Measurements from ENCODE around the gene ADPRH. TPM values are rescaled to one million over a fixed set of nuclear protein-coding genes. Genes with fewer than 3 reads are reported as not detected.
A peak's percentile ranks its signal among the peaks of the same experiment; 100 is the strongest.

The ADPRH gene
- total RNA-seq, 1 experiment from 2014 or later, result 0.06 TPM

- H3K27ac ChIP-seq, result no peak overlapping the region
- H3K4me1 ChIP-seq, result no peaks in the 10 kb centered on the region
- DNase-seq, result no peak
- no peak overlapping the region for H3K4me3 ChIP-seq
- H3K9me3 ChIP-seq (replicated peaks), result no peaks in the 10 kb centered on the region
- H3K27me3 ChIP-seq, result no peaks in the 10 kb centered on the region
- H3K36me3 ChIP-seq, result no peaks in the 10 kb centered on the region
Observed at GRCh38 chr3:119624002-119624720, 44.9 kb downstream of the ADPRH start.

- Histone ChIP-seq H3K9me3 (replicated peaks) (no peaks in the 10 kb centered on the region), H3K27ac (no peak overlapping the region), H3K36me3 (no peaks in the 10 kb centered on the region), H3K4me1 (peaks cover 2% of the 10 kb centered on the region; the same call in 1 of the 2 replicates), H3K4me3 (no peak overlapping the region), H3K27me3 (no peaks in the 10 kb centered on the region)
- DNase-seq, result no peak
Observed at GRCh38 chr3:119625451-119626153, 46.3 kb downstream of the ADPRH start.

GRCh38 chr3:119626196-119626595 is 46.9 kb downstream of the ADPRH start:
- Histone ChIP-seq H3K27ac (no peak overlapping the region), H3K4me1 (peaks cover 5% of the 10 kb centered on the region; the same call in 1 of the 2 replicates), H3K4me3 (no peak overlapping the region), H3K9me3 (replicated peaks) (no peaks in the 10 kb centered on the region), H3K36me3 (no peaks in the 10 kb centered on the region), H3K27me3 (no peaks in the 10 kb centered on the region)
- DNase-seq, result no peak

GRCh38 chr3:119627461-119627860 is 48.2 kb downstream of the ADPRH start:
- no peak for DNase-seq
- no peak overlapping the region for H3K27ac ChIP-seq
- H3K36me3 ChIP-seq, result no peaks in the 10 kb centered on the region
- no peak overlapping the region for H3K4me3 ChIP-seq
- no peaks in the 10 kb centered on the region for H3K27me3 ChIP-seq
- H3K9me3 ChIP-seq (replicated peaks), result no peaks in the 10 kb centered on the region
- peaks cover 7% of the 10 kb centered on the region; the same call in 1 of the 2 replicates for H3K4me1 ChIP-seq

GRCh38 chr3:119628390-119628789 is 49.1 kb downstream of the ADPRH start:
- H3K27ac ChIP-seq, result no peak overlapping the region
- H3K36me3 ChIP-seq, result no peaks in the 10 kb centered on the region
- H3K4me1 ChIP-seq, result peaks cover 7% of the 10 kb centered on the region; the same call in 1 of the 2 replicates
- H3K4me3 ChIP-seq, result no peak overlapping the region
- no peaks in the 10 kb centered on the region for H3K27me3 ChIP-seq
- H3K9me3 ChIP-seq (replicated peaks), result no peaks in the 10 kb centered on the region
- no peak for DNase-seq

- peaks cover 7% of the 10 kb centered on the region; the same call in 1 of the 2 replicates for H3K4me1 ChIP-seq
- no peaks in the 10 kb centered on the region for H3K36me3 ChIP-seq
- no peak overlapping the region for H3K4me3 ChIP-seq
- no peak overlapping the region for H3K27ac ChIP-seq
- no peaks in the 10 kb centered on the region for H3K9me3 ChIP-seq (replicated peaks)
- DNase-seq, result no peak
- no peaks in the 10 kb centered on the region for H3K27me3 ChIP-seq
Observed at GRCh38 chr3:119628816-119629445, 49.6 kb downstream of the ADPRH start.

- Histone ChIP-seq H3K27ac (no peak overlapping the region), H3K36me3 (no peaks in the 10 kb centered on the region), H3K4me1 (peaks cover 7% of the 10 kb centered on the region; the same call in 1 of the 2 replicates), H3K4me3 (no peak overlapping the region), H3K9me3 (replicated peaks) (no peaks in the 10 kb centered on the region), H3K27me3 (no peaks in the 10 kb centered on the region)
- no peak for DNase-seq
Observed at GRCh38 chr3:119630128-119630879, 51.0 kb downstream of the ADPRH start.

GRCh38 chr3:119630880-119631329 is 51.6 kb downstream of the ADPRH start:
- Histone ChIP-seq H3K4me3 (no peak overlapping the region), H3K27ac (no peak overlapping the region), H3K36me3 (no peaks in the 10 kb centered on the region), H3K9me3 (replicated peaks) (no peaks in the 10 kb centered on the region), H3K4me1 (peaks cover 7% of the 10 kb centered on the region; the same call in 1 of the 2 replicates), H3K27me3 (no peaks in the 10 kb centered on the region)
- no peak for DNase-seq

- H3K4me3 ChIP-seq, result no peak overlapping the region
- H3K4me1 ChIP-seq, result peaks cover 7% of the 10 kb centered on the region; the same call in 1 of the 2 replicates
- H3K27me3 ChIP-seq, result no peaks in the 10 kb centered on the region
- no peaks in the 10 kb centered on the region for H3K36me3 ChIP-seq
- DNase-seq, result no peak
- no peaks in the 10 kb centered on the region for H3K9me3 ChIP-seq (replicated peaks)
- no peak overlapping the region for H3K27ac ChIP-seq
Observed at GRCh38 chr3:119631516-119631915, 52.2 kb downstream of the ADPRH start.

- H3K27ac ChIP-seq, result no peak overlapping the region
- H3K4me1 ChIP-seq, result peaks cover 7% of the 10 kb centered on the region; the same call in 1 of the 2 replicates
- no peaks in the 10 kb centered on the region for H3K27me3 ChIP-seq
- no peak overlapping the region for H3K4me3 ChIP-seq
- no peaks in the 10 kb centered on the region for H3K9me3 ChIP-seq (replicated peaks)
- no peak for DNase-seq
- no peaks in the 10 kb centered on the region for H3K36me3 ChIP-seq
Observed at GRCh38 chr3:119632216-119632615, 52.9 kb downstream of the ADPRH start.

GRCh38 chr3:119632829-119633228 is 53.5 kb downstream of the ADPRH start:
- DNase-seq, result no peak
- H3K9me3 ChIP-seq (replicated peaks), result no peaks in the 10 kb centered on the region
- H3K4me1 ChIP-seq, result peaks cover 11% of the 10 kb centered on the region
- no peak overlapping the region for H3K4me3 ChIP-seq
- no peak overlapping the region for H3K27ac ChIP-seq
- no peaks in the 10 kb centered on the region for H3K27me3 ChIP-seq
- no peaks in the 10 kb centered on the region for H3K36me3 ChIP-seq

- no peaks in the 10 kb centered on the region for H3K9me3 ChIP-seq (replicated peaks)
- DNase-seq, result no peak
- H3K36me3 ChIP-seq, result no peaks in the 10 kb centered on the region
- H3K4me3 ChIP-seq, result no peak overlapping the region
- no peak overlapping the region for H3K27ac ChIP-seq
- peaks cover 20% of the 10 kb centered on the region for H3K4me1 ChIP-seq
- H3K27me3 ChIP-seq, result no peaks in the 10 kb centered on the region
Observed at GRCh38 chr3:119635719-119636118, 56.4 kb downstream of the ADPRH start.

GRCh38 chr3:119636249-119636648 is 57.0 kb downstream of the ADPRH start:
- no peaks in the 10 kb centered on the region for H3K36me3 ChIP-seq
- no peak overlapping the region for H3K4me3 ChIP-seq
- no peak overlapping the region for H3K27ac ChIP-seq
- H3K4me1 ChIP-seq, result peaks cover 18% of the 10 kb centered on the region
- no peaks in the 10 kb centered on the region for H3K27me3 ChIP-seq
- H3K9me3 ChIP-seq (replicated peaks), result no peaks in the 10 kb centered on the region
- no peak for DNase-seq

- Histone ChIP-seq H3K4me1 (peaks cover 16% of the 10 kb centered on the region), H3K4me3 (no peak overlapping the region), H3K27me3 (no peaks in the 10 kb centered on the region)
Observed at GRCh38 chr3:119636891-119637611, 57.8 kb downstream of the ADPRH start.

More at GRCh38 chr3:119636891-119637611, 57.8 kb downstream of the ADPRH start:
- DNase-seq, result no peak
- Histone ChIP-seq H3K27ac (peak overlapping the region; percentile 82), H3K36me3 (no peaks in the 10 kb centered on the region), H3K9me3 (replicated peaks) (no peaks in the 10 kb centered on the region)
